Panc1 (cell line): Measurements from ENCODE around the gene ELMO2.

Experiments
- POLR2AphosphoS5 ChIP-seq: IDR thresholded peaks from 2 replicates; pipeline ENCODE4 v1.6.1; 2012; ENCODE audit warnings: mild to moderate bottlenecking, low read depth, low read length, moderate library complexity
- SIN3A ChIP-seq: IDR thresholded peaks from 2 replicates; pipeline ENCODE4 v1.6.1; 2012; ENCODE audit warnings: low read depth, mild to moderate bottlenecking, low read length, moderate library complexity, borderline replicate concordance; ENCODE audit not compliant: insufficient read depth
- TCF7L2 ChIP-seq: IDR thresholded peaks from 2 replicates; pipeline ENCODE4 v1.6.1; 2011; ENCODE audit warnings: mild to moderate bottlenecking, low read depth, low read length, inconsistent platforms
- TF ChIP-seq, protein P1 (sequence below): fragments of 450-650 bp; IDR thresholded peaks from 2 replicates; pipeline ENCODE4 v1.5.1; 2017; ENCODE audit warnings: mild to moderate bottlenecking
- TF ChIP-seq, protein P2 (sequence below), 2 experiments: IDR thresholded peaks; 2 replicates each; pipeline ENCODE4 v1.6.1; 2011 to 2012; ENCODE audit warnings: low read depth in 2 of 2, control low read depth in 1 of 2, low read length in 1 of 2, mild to moderate bottlenecking in 1 of 2, moderate library complexity in 1 of 2; ENCODE audit not compliant: insufficient read depth in 1 of 2

GRCh38 chr20:46365487-46366220 lies 40.8 kb downstream of the ELMO2 start:
- TF ChIP-seq, protein P1, sequence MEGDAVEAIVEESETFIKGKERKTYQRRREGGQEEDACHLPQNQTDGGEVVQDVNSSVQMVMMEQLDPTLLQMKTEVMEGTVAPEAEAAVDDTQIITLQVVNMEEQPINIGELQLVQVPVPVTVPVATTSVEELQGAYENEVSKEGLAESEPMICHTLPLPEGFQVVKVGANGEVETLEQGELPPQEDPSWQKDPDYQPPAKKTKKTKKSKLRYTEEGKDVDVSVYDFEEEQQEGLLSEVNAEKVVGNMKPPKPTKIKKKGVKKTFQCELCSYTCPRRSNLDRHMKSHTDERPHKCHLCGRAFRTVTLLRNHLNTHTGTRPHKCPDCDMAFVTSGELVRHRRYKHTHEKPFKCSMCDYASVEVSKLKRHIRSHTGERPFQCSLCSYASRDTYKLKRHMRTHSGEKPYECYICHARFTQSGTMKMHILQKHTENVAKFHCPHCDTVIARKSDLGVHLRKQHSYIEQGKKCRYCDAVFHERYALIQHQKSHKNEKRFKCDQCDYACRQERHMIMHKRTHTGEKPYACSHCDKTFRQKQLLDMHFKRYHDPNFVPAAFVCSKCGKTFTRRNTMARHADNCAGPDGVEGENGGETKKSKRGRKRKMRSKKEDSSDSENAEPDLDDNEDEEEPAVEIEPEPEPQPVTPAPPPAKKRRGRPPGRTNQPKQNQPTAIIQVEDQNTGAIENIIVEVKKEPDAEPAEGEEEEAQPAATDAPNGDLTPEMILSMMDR, result no peak
- no peak for TF ChIP-seq POLR2AphosphoS5
- TF ChIP-seq, protein P2, sequence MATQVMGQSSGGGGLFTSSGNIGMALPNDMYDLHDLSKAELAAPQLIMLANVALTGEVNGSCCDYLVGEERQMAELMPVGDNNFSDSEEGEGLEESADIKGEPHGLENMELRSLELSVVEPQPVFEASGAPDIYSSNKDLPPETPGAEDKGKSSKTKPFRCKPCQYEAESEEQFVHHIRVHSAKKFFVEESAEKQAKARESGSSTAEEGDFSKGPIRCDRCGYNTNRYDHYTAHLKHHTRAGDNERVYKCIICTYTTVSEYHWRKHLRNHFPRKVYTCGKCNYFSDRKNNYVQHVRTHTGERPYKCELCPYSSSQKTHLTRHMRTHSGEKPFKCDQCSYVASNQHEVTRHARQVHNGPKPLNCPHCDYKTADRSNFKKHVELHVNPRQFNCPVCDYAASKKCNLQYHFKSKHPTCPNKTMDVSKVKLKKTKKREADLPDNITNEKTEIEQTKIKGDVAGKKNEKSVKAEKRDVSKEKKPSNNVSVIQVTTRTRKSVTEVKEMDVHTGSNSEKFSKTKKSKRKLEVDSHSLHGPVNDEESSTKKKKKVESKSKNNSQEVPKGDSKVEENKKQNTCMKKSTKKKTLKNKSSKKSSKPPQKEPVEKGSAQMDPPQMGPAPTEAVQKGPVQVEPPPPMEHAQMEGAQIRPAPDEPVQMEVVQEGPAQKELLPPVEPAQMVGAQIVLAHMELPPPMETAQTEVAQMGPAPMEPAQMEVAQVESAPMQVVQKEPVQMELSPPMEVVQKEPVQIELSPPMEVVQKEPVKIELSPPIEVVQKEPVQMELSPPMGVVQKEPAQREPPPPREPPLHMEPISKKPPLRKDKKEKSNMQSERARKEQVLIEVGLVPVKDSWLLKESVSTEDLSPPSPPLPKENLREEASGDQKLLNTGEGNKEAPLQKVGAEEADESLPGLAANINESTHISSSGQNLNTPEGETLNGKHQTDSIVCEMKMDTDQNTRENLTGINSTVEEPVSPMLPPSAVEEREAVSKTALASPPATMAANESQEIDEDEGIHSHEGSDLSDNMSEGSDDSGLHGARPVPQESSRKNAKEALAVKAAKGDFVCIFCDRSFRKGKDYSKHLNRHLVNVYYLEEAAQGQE (IDR thresholded peaks at IDR 0.05; ENCODE audit: insufficient read depth in 1 of 2, low read depth in 2 of 2, low read length in 1 of 2), result no peak
- TF ChIP-seq SIN3A, result no peak
- no peak for TF ChIP-seq TCF7L2
